DLD1 (cell line): ENCODE results near the gene CST4.
"Not testable (repeated sequence)": the region's sequence is repeated elsewhere in the genome, so short reads cannot be mapped to it uniquely, and the experiment has no call there.

ENCODE experiments used
- in situ Hi-C: cut with HindIII; loops from 2 replicates; pipeline ENCODE4 v1.10.0; 2017; ENCODE audit warnings: low sequenced_read_pairs

The CST4 gene

GRCh38 chr20:23662276-23662870 lies 26.5 kb downstream of the CST4 start:
- in situ Hi-C loops = no loop called here

GRCh38 chr20:23661002-23661429 lies 27.8 kb downstream of the CST4 start:
- in situ Hi-C loops = no loop called here

GRCh38 chr20:23659989-23660837 lies 28.6 kb downstream of the CST4 start:
- in situ Hi-C loops = no loop called here

DNA sequence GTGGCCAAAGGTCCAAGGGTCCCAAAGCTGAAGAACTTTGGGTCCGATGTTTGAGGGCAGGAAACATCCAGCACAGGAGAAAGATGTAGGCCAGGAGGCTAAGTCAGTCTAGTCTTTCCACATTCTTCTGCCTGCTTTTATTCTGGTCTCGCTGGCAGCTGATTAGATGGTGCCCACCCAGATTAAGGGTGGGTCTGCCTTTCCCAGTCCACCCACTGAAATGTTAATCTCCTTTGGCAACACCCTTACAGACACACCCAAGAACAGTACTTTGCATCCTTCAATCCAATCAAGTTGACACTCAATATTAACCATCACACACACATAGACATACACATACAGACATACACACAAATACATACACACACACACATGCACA lies 29.2 kb downstream of the CST4 start:
- in situ Hi-C loops = not testable (repeated sequence)

DNA sequence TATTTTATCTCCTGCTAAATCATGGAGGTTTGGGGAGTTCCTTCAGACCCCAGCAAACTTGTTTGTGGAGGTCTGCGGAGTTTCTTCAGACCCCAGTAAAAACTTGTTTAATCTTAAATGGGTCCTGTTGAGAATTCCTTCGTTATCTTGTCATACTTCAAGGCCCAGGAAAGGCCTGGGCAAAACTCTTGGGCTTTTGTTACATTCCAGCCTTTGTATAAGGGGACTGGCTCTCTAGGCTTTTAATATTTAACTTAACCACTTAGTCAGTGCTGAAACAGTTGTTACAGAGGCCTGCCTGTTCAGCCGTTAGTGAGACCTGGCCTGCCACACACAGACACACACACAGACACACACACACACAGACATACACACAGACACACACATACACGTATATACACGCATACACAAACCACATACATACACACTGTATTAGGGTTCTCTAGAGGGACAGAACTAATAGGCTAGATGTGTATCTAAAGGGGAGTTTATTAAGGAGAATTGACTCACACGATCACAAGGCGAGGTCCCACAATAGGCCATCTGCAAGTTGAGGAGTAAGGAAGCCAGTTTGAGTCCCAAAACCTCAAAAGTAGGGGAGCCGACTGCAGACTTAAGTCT lies 29.7 kb downstream of the CST4 start:
- in situ Hi-C loops = no loop called here

GRCh38 chr20:23658336-23658735 lies 30.5 kb downstream of the CST4 start:
- in situ Hi-C loops = no loop called here

- in situ Hi-C loops = no loop called here
These were observed 31.6 kb downstream of the CST4 start for GRCh38 chr20:23657202-23657601.

DNA sequence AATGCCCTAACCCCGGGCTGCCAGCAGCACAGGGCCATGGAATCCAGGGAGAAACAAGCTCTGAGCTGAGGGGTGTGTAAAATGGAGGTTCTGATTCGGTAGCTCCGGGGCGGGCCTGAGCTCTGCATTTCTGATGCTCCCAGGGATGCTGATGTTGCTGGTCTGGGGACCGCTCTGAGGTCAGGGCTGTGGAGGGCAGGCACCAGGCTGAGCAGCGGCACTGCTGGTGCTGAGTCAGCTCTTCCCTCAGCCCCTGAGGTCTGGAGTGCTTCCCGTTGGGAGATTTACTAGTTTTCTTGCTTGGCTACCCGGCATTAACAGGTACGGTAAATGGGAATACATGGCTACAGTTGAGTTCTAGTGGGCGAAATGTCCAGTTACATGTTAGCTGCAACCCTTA lies 32.5 kb downstream of the CST4 start:
- in situ Hi-C loops = no loop called here

DNA sequence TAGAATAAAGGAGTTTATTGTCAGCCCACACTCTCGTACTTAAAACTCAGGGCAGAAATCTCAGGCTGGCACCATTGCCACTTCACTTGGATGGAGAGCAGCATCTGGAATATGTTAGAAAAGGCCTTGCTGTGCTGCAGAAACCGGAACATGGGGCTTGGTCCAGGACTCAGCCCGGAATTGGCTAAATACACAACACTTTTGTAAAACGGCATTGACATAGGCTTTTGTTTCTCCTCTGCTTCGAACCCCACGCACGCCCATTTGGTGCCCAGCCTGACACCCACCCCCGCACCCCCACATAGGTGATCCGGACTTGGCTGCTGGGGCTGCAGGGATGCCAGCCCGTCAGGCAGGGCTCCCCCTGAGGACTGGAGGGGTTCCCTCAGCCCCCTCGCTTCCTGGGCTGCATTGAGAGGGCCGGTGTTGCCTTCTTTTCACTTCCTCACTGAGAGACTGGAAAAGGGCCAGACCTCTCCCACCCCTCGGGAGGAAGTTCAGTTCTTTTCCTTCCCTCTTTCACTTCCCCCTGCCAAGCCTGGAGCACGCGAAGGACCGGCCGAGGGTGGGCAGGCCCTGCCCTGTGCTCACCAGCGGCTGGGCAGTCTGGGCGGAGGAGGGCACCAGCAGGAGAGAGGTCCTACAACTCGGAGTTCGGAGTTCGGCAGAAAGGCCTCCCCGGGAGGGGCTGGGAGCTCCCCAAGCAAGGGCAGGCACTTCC lies 33.2 kb downstream of the CST4 start:
- in situ Hi-C loops = no loop called here

GRCh38 chr20:23654717-23655116 lies 34.1 kb downstream of the CST4 start:
- in situ Hi-C loops = no loop called here

- in situ Hi-C loops = no loop called here
These were observed 34.8 kb downstream of the CST4 start for GRCh38 chr20:23654000-23654399.

DNA sequence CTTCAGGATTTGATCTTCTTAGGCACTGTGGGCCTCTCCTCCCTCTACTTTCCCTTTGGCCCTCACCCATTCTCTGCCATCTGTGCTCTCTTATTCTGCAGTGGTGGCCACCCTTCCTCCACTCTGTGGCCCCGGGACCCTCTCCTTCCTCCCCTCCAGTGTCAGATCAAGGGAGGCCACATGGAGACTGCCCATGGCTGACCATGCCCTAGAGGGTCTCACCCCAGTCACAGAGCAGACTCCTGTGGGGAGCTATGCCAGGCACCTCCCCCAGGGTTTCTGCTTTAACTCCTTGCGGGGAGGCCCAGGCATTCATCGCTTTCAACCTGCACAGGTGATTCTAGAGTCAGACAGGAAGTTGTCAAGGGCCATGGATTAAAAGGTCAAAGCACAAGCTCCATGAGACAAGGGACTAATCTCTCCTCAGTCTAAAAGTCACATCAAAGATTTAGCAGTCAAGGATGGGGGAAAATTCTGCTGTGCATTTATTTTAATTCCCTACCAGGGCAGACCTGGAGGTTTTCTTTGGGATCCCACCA lies 35.4 kb downstream of the CST4 start:
- in situ Hi-C loops = no loop called here

DNA sequence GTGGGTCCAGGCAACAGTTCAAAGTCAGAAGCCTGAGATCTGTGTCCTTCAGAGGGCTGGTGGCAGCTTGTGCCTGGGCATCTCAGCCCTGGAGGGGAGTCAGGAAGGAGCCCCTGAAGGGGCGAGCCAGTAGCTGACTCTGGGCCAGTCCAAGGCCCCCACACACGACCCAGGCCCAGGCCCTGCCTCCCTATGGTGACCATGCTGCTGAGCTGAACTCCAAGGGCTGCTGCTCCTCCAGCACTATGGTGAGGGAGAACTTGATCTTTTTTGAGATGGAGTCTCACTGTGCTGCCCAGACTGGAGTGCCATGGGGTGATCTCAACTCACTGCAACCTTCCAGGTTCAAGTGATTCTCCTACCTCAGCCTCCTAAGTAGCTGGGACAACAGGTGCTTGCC lies 35.9 kb downstream of the CST4 start:
- in situ Hi-C loops = no loop called here

GRCh38 chr20:23652371-23652770 lies 36.5 kb downstream of the CST4 start:
- in situ Hi-C loops = no loop called here

- in situ Hi-C loops = no loop called here
These were observed 37.7 kb downstream of the CST4 start for GRCh38 chr20:23651117-23651516.

DNA sequence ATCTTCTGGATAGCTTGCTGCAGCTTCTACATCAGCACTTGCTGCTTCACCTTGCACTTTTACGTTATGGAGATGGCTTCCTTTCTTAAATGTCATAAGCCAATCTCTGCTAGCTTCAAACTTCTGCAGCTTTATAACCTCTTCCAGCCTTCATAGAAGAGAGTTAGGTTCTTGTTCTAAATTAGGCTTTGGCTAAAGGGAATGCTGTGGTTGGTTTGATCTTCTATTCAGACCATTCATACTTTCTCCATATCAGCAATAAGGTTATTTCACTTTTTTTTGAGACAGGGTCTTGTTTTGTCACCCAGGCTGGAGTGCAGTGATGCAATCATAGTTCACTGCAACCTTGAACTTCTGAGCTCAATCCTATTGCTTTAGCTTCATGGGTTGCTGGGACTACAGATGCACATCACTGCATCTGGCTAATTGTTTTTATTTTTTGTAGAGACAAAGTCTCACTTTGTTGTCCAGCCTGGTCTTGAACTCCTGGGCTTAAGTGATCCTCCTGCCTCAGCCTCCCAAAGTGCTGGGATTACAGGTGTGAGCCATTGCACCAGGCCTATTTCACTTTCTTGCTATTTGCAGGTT lies 38.9 kb downstream of the CST4 start:
- in situ Hi-C loops = no loop called here

DNA sequence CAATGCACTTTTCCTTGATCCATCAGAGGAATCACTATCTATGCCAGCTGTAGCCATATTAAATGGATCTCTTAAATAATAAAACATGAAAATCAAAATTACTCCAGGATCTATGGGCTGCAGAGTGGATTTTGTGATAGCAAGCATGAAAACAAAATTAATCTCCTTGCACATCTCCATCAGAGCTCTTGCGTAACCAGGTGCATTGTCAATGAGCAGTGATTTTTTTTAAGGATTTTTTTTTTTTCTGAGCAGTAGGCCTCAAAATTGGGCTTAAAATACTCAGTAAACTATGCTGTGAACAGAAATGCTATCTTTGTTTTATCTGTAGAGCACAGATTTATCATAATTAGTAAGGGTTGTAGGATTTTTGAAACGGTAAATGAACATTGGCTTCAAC lies 39.6 kb downstream of the CST4 start:
- in situ Hi-C loops = no loop called here

DNA sequence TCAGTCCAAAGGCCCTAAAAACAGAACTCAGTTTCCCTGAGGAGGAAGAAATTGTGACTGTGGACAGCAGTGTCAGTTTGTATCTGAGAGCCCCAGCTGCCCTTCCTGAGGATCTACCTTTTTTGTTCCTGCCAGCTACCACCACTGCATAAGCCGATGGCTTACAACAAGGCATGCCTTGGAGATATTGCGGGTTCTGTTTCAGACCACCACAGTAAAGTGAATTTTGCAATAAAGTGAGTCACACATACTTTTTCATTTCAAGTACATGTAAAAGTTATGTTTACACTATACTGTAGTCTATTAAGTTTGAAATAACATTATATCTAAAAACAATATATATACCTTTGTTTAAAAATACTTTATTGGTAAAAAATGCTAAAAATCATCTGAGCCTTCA lies 41.5 kb downstream of the CST4 start:
- in situ Hi-C loops = no loop called here

DNA sequence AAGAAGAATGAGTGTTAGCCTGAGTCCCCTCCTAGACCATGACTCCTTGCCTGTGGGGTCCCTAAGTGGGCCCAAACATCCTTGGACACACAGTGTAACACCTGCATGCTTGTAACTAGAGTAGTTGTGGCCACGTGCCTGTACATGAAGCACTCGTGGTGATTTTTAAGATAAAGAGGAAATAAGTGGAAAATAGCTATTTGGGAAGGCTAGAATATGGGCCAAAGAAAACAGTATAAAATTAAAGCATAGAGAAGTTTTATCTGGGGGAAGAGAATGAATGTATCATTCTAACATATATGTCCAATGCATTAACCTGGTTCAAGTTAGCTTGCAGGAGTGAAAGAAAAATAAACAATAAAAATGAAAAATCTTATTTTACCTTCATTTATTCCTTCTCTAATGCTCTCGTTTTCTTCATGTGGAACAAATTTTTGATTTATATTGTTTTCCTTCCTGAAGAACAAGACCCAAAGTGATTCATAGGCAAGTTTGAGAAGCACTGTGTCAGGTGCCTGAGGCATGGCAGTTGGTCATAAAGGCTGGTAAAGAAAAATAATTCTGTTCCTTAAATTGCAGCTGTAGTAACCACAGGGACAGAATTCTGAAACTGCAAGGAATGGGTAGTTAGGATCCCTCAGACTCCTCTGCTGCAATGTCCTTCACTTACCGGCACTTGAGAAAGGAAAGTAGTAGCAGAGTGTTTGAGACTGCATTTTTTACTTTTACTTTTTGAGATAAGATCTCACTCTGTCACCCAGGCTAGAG lies 42.5 kb downstream of the CST4 start:
- in situ Hi-C loops = no loop called here

DNA sequence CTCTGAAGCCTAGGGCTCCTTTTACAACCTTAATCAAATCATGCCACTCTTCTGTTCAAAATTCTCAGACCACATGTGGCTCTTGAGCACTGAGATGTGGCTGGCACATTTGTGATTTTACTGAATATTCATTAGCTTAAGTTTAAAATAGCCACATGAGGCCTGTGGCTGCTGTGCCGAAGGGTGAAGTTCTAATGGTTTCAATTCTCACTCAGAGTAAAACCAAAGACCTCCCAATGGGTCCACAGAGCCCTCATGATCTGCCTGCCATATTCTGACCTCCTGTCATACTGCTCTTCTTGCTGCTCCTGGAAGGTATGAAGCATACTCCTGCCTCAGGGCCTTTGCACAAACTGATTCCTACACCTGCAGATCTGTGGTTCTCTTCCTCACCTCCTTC lies 43.3 kb downstream of the CST4 start:
- in situ Hi-C loops = no loop called here
